ENCODE data around the gene PSMD2.

DNA sequence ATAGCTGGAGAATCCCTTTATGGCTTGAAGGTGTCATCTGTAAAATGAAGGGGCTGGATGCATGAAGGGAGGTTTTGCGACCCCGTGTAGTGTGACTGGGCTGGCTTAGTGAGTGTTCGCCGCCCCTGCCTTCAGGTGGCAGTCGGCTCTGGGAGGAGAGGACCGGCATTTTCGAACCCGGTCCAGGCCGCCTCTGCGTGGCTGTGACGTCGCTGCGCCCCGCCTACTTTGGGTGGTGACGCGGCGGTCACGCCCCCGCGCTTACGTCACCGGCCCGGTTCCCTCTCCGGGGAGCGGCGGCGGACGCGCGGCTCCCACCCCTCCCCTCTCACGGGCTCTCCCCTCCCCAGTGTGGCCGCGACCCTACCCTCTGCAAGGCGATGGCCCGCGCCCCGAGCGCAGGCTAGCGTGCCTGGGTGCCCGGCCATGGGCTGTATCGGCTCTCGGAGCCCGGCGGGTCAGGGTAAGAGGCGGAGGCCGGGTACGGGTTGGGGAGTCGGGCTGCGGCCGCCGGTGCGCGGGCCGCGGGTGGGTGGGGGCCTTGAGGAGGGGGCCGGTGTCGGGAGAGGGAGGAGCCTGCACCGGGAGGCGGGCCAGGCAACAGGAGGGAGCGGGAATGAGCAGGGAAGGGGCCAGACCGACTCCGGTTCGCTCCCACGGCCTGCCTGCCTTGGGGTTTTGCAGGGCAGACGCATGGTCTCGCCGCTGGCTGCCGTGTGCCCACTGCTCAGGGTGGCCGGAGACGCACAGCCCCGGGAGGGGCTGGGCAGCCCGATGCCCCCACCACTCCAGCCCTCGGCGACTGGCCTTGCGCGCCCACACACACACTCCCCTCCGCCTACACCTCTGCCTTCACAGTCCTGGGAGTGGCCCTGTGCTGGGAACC is 36.9 kb downstream of the PSMD2 start:
- peak; percentile 50 for TF ChIP-seq EP300 (conservative IDR thresholded peaks at IDR 0.05; ENCODE audit: poor library complexity, severe bottlenecking)
- TF ChIP-seq, protein P1, sequence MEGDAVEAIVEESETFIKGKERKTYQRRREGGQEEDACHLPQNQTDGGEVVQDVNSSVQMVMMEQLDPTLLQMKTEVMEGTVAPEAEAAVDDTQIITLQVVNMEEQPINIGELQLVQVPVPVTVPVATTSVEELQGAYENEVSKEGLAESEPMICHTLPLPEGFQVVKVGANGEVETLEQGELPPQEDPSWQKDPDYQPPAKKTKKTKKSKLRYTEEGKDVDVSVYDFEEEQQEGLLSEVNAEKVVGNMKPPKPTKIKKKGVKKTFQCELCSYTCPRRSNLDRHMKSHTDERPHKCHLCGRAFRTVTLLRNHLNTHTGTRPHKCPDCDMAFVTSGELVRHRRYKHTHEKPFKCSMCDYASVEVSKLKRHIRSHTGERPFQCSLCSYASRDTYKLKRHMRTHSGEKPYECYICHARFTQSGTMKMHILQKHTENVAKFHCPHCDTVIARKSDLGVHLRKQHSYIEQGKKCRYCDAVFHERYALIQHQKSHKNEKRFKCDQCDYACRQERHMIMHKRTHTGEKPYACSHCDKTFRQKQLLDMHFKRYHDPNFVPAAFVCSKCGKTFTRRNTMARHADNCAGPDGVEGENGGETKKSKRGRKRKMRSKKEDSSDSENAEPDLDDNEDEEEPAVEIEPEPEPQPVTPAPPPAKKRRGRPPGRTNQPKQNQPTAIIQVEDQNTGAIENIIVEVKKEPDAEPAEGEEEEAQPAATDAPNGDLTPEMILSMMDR (IDR thresholded peaks at IDR 0.05; ENCODE audit: poor library complexity, severe bottlenecking), result peak; percentile 53

All from neural cell (in vitro differentiated cells).